ENCODE measurements around the gene GPR137B. TPM values are rescaled to one million over a fixed set of nuclear protein-coding genes. Genes with fewer than 3 reads are reported as not detected.

Gene GPR137B
- total RNA-seq, 1 donor from 2014 or later: 11.8 TPM

GRCh38 chr1:236099355-236099974 lies 42.9 kb upstream of the GPR137B start:
- no peak overlapping the region for H3K27ac Mint-ChIP-seq (ENCODE audit: unreplicated experiment)
- no peak for DNase-seq (ENCODE audit: low read depth, low spot score)
- H3K4me3 Mint-ChIP-seq: no peak overlapping the region
- TF ChIP-seq, protein P1, sequence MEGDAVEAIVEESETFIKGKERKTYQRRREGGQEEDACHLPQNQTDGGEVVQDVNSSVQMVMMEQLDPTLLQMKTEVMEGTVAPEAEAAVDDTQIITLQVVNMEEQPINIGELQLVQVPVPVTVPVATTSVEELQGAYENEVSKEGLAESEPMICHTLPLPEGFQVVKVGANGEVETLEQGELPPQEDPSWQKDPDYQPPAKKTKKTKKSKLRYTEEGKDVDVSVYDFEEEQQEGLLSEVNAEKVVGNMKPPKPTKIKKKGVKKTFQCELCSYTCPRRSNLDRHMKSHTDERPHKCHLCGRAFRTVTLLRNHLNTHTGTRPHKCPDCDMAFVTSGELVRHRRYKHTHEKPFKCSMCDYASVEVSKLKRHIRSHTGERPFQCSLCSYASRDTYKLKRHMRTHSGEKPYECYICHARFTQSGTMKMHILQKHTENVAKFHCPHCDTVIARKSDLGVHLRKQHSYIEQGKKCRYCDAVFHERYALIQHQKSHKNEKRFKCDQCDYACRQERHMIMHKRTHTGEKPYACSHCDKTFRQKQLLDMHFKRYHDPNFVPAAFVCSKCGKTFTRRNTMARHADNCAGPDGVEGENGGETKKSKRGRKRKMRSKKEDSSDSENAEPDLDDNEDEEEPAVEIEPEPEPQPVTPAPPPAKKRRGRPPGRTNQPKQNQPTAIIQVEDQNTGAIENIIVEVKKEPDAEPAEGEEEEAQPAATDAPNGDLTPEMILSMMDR (conservative IDR thresholded peaks at IDR 0.05): no peak
- H3K27me3 Mint-ChIP-seq (ENCODE audit: low read depth): no peaks in the 10 kb centered on the region
- H3K9me3 Mint-ChIP-seq: peaks cover 10% of the 10 kb centered on the region
- peaks cover 9% of the 10 kb centered on the region for H3K4me1 Mint-ChIP-seq
- peaks cover 6% of the 10 kb centered on the region for H3K36me3 Mint-ChIP-seq (ENCODE audit: low read depth)

- TF ChIP-seq, protein P1 (conservative IDR thresholded peaks at IDR 0.05): no peak
- Mint-ChIP-seq H3K36me3 (ENCODE audit: low read depth) (peaks cover 6% of the 10 kb centered on the region), H3K27me3 (ENCODE audit: low read depth) (no peaks in the 10 kb centered on the region), H3K4me3 (no peak overlapping the region), H3K4me1 (peaks cover 9% of the 10 kb centered on the region), H3K9me3 (peaks cover 8% of the 10 kb centered on the region), H3K27ac (ENCODE audit: unreplicated experiment) (no peak overlapping the region)
- DNase-seq (ENCODE audit: low read depth, low spot score): no peak
Measured at GRCh38 chr1:236100799-236101198, 41.5 kb upstream of the GPR137B start.

GRCh38 chr1:236101233-236102200 lies 40.8 kb upstream of the GPR137B start:
- H3K4me1 Mint-ChIP-seq: peaks cover 9% of the 10 kb centered on the region
- no peaks in the 10 kb centered on the region for H3K27me3 Mint-ChIP-seq (ENCODE audit: low read depth)
- H3K4me3 Mint-ChIP-seq: no peak overlapping the region
- no peak for DNase-seq (ENCODE audit: low read depth, low spot score)
- peaks cover 6% of the 10 kb centered on the region for H3K9me3 Mint-ChIP-seq
- TF ChIP-seq, protein P1 (conservative IDR thresholded peaks at IDR 0.05): no peak
- no peak overlapping the region for H3K27ac Mint-ChIP-seq (ENCODE audit: unreplicated experiment)
- H3K36me3 Mint-ChIP-seq (ENCODE audit: low read depth): peaks cover 6% of the 10 kb centered on the region

GRCh38 chr1:236102611-236103010 lies 39.7 kb upstream of the GPR137B start:
- H3K4me3 Mint-ChIP-seq: no peak overlapping the region
- TF ChIP-seq, protein P1 (conservative IDR thresholded peaks at IDR 0.05): no peak
- H3K4me1 Mint-ChIP-seq: peaks cover 9% of the 10 kb centered on the region
- H3K9me3 Mint-ChIP-seq: no peaks in the 10 kb centered on the region
- no peaks in the 10 kb centered on the region for H3K36me3 Mint-ChIP-seq (ENCODE audit: low read depth)
- no peaks in the 10 kb centered on the region for H3K27me3 Mint-ChIP-seq (ENCODE audit: low read depth)
- no peak for DNase-seq (ENCODE audit: low read depth, low spot score)
- no peak overlapping the region for H3K27ac Mint-ChIP-seq (ENCODE audit: unreplicated experiment)

DNA sequence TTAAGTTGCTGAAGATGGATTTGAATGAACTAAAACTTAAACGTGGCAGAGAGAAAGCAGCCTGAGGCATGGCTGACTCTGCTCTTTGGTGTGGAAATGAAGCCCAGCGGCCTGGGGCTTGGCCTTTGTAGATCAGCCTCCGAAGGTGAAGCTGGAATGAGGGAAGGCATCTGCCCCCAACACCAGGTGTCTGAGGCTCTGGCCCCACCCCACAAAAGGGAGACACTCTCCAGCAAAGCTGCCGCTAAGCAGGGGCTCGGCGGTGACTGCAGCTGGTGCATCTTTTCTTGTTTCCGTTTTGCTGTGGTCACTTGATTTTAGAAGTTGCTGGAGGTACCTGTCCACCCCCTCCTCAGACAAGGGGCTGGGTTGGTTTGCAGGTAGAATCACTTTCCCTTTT lies 39.3 kb upstream of the GPR137B start:
- no peak for DNase-seq (ENCODE audit: low read depth, low spot score)
- Mint-ChIP-seq H3K4me1 (peaks cover 9% of the 10 kb centered on the region), H3K27me3 (ENCODE audit: low read depth) (no peaks in the 10 kb centered on the region), H3K36me3 (ENCODE audit: low read depth) (no peaks in the 10 kb centered on the region), H3K4me3 (no peak overlapping the region), H3K9me3 (no peaks in the 10 kb centered on the region), H3K27ac (ENCODE audit: unreplicated experiment) (no peak overlapping the region)
- TF ChIP-seq, protein P1 (conservative IDR thresholded peaks at IDR 0.05): no peak
